Measurements from ENCODE around the gene IKZF5.

The IKZF5 gene, protein sequence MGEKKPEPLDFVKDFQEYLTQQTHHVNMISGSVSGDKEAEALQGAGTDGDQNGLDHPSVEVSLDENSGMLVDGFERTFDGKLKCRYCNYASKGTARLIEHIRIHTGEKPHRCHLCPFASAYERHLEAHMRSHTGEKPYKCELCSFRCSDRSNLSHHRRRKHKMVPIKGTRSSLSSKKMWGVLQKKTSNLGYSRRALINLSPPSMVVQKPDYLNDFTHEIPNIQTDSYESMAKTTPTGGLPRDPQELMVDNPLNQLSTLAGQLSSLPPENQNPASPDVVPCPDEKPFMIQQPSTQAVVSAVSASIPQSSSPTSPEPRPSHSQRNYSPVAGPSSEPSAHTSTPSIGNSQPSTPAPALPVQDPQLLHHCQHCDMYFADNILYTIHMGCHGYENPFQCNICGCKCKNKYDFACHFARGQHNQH
- 36.4 to 52.6 (median 41.8) reads per million in 4 donors for total RNA-seq

DNA sequence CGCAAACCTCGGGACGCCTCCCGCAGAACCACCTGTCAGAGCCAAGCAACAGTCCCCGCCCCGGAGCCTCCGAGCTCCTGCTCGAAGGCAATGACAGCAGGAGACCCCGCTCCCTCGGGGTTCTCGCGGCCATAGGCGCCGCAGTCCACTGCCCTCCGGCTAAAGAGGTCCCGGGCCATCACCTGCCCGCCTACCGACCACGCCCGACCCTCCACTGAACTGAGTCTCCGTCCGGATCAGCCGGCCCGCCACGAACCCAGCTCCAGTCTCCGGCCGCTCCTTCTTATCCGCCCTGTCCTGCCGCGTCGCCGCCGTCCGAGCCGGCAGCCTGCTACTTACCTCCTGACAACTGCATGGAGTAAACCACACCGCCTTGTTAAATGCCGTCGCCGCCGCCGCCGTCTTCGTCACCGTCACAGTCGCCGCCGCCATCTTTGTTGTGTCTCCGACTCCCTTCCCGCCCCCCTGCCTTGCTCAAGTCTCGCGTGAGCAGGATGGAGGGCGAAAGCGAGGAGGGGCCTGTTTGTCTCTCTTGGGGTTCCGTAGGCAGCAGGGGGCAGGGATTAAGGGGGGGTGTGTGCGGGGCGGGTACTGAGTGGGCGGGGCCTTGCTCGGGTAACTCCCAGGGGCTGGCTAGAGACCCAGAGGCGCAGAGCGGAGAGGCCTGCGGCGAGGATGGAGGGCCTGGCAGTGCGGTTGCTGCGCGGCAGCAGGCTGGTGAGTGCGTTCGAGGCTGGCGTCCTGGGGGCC lies at the start of gene IKZF5, which contains the start of gene ACADSB:
IKZF5 (minus strand) TSS at position 441 of the 750 bp plus-strand sequence. CDS start 10,170 bp downstream, outside the sequence.
ACADSB (plus strand) TSS at position 652 of the 750 bp plus-strand sequence; CDS start at position 676, 24 bp downstream.
- peak; percentile 93 to 97 (median 96) for DNase-seq

DNA sequence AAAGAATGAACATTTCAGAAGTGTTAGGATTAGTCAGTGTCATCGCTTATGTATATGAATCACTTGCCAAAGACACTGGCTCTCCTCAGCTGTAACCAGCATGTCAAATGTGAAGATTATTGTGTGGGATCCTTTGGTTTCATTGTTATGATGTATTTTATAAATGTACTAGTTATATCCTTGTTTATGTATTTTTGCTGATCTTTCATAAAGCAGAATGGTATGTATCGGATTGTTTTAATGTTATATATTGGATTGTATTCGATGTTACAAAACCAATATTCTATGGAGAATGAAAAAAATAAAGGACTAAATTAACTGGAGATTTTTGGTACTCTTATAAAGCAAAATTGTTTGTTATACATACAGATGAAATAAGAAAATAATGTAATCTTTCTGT lies 49.4 kb upstream of the IKZF5 start:
- DNase-seq = no peak

DNA sequence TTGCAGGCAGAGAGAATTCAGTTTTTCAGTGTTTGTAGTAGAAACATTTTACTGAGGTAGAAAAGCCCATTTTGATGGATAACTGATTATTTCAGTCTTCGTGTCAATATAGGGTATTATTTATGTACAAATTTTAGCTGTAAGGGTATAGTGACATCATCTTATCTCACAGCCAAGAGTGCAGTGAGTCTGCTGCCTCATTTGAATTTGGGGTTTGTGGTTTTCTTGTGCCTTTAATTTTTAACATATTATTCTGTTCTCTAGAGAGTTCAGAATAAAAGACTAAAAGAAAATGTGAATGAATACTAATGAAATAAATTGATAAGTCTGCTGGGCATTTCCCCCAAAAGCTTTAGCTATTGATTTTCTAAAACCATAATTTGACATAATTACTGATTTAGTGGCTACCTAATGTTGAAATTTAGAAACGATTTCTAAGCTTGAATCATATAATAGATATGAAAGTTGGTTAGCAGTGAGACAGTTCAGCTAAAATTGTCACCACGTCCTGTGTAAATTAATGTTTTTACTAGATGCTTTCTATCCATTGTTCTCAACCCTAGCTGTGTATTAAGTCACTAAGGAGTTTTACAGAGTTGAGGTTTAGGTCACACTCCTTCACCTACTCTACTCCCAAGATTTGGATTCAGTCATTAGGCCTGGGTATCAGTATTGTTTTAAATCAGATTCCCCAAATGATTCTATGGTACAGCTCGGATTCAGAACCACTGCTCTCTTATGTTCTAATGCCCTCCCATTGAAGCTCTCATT lies 37.6 kb upstream of the IKZF5 start:
- DNase-seq = no peak

DNA sequence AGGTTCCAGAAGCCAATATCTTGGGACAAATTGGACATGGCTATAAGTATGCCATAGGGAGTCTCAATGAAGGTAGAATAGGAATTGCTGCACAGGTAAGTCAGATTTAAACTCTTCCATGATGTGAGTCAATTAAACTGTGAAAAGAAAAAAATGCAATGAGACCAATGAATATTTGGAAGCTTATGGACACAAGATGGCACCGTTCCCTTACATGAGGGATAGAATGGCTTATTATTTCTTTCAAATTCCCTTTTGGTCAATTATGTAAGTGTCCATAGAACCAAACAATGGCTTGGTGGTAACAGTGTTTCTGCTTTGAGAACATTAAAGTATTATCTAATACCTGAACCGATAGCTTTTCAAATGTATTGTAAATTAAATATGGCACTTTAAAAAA lies 35.8 kb upstream of the IKZF5 start:
- no peak for DNase-seq

DNA sequence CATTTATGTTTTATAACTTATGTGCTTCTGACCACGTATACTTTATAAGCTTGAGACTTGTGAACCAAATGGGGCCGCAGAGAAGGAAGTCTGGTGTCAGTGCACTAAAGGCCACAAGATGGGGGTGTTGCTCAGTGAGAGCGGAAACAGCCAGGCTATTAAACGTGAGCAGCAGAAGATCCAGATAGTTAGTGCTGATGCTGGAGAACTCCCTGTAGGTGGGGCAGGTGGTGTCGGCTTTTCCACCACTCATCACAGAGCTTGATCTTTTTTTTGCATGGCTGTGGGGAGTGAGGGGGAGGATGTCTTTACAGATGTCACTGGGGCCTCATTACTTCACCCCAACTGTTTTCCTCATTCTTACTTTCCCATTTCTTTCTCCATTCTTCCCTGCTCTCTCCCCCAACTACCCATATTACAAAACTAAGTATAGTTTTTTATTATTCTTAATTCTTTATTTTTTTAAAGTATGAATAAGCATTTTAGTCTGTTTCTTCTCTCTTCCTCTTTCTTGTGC lies 34.9 kb upstream of the IKZF5 start:
- DNase-seq = peak in 4 of 5 donors; percentile 11 to 53 (median 33)

DNA sequence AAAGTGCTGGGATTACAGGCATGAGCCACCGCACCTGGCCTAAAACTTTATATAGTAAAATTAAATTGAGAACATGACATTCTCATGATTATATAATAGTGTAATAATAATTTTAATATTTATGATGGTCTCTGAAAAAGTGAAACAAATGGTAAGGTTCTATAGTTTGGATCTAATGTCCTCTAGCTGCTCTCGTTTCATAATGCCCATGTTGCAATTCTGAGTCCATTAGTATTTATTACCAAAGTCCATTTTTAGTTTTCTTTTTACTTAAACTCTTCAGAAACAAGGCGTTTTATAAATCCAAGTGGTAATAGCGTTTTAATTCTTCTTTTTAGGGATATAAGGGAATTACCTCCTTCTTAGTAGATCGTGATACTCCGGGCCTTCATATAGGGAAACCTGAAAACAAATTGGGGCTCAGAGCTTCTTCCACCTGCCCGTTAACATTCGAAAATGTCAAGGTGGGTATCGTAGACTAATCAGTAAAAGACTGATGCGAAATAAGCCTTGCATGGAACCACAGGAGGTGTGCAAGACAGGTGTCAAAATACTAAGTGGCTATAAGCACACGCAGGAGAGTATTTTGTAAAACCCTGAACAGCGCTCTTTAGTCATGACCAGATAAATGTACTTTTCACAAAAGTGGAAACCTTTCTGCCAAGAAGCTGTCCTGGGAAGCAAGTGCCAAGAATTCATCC lies 34.3 kb upstream of the IKZF5 start:
- DNase-seq = no peak

DNA sequence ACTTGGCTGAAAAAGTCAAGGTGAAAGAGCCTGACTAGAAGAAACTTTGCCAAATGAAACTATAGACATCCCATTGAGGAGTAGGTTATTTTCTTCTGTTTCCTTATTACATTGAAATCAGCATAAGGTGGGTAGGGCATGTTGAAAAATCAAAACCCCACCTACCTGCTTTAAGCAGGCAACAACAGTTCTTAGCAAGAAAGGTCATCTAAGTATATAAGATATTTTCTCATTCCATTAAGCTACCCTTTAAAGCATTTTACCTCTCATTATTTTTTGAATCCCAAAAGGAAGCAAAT lies 31.0 kb upstream of the IKZF5 start:
- DNase-seq = no peak

DNA sequence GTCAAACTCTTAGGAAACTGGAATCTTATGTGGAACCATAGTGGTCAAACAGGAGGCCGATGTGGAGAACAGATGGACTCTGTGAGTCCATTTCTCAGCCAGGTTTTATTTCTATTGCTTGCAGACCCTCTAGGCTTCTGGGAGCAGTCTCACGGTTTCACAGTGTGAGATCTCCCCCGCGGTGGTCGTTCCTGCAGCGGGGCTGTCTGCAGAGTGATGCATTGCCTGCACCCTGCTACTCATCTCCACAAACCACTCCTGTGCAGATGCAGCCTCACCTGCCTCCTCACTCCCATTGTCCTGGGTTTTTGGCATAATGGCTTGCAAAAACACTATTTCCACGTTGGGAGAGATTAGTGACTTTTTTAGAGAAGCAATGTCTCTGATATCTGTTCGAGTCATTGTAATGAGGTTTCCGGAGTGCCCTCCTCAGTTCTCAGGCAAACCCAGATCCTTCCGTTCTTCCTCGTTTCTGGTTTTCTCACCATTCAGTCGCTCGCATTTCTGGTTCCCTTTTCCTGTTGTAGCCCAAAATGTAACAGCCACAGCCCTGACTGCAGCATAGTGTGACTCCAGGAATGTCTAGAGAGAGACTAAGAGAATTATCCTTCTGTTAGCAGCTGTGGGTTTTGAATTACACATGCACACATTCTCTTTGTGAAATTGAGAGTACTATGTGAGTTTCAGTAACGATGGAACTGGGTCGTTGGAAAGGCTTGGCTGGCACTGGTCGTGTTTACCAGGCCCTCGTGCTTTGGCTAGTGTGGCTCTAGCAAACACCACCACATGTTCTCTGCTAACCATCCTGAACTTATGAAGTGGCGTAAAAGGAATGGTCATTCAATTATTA lies 30.4 kb upstream of the IKZF5 start:
- DNase-seq = no peak

DNA sequence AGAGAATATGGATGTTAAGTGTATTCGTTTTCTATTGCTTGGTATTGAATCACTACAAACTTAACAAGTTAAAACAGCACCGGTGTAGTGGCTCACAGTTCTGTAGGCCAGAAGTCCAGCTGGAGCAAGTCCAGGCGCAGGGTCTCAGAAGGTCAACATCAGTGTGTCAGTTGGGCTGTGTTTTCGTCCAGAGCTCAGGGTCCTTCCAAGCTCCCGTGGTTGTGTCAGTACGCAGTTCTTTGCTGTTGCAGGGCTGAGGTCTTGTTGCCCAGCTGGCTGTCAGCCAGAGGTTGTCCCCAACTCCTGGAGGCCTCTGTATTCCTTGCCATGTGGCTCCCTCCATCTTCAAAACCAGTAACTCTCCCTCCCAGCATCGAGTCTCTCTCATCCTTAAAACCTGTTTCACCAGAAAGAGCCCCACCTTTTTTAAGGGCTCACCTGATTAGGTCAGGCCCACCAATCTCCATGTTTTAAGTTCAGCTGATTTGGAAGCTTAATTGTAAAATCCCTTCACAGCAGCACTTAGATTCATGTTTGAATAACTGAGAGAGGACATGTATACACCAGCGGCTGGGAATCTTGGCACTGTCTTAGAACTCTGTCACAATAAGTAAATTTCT lies 27.0 kb upstream of the IKZF5 start:
- no peak for DNase-seq

DNA sequence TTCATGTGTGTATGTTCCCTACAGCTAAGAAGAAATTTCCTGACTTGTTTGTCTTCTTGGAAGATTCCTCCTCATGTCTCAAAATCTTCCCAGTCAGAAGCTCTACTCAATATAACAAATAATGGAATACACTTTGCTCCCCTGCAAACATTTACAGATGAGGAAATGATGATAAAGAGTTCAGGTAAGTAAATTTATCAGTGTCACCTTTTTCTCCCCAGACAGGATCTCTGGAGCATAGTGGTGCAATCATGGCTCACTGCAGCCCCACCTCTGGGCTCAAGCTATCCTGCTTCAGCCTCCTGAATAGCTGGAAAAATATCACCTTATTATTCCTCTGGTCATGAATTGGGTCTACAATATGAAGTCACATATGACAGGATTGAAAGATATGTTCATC lies 25.7 kb upstream of the IKZF5 start:
- no peak for DNase-seq

DNA sequence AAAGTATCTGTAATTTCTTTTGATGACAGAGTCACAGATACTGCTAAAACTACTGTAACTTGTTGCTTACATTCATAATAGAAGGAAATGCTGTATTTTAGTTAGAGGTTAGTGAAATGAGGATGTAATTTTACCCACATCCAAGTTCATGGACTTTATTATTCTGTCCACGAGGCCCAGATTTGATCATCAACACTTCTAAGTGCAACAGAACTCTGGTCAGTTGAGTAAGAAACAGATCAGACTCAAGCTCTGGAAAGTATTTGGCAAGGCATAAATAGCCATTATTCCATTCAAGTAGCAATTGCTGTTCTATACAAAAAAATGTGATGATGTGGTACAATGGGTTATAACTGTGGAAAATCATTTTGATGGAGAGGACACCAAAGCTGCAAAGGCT lies 22.5 kb upstream of the IKZF5 start:
- DNase-seq = no peak

DNA sequence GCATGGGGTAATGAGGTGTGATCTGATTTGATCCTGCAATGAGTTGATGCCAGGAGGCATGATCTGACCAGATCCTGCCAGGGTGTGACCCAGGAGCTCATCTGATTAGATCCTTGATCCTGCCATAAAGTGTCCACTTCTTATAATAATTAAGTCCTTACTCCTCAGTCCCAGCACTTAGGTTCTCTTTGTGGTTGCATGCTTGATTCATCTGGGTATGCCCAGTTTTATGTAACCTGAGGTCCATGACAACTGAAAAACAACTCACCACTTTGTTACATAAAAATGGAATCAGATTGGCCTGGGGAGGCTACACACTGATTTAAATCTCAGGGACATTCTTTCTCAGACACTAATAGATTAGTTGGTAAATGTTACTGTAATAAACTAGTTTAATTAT lies 19.3 kb upstream of the IKZF5 start:
- no peak for DNase-seq

DNA sequence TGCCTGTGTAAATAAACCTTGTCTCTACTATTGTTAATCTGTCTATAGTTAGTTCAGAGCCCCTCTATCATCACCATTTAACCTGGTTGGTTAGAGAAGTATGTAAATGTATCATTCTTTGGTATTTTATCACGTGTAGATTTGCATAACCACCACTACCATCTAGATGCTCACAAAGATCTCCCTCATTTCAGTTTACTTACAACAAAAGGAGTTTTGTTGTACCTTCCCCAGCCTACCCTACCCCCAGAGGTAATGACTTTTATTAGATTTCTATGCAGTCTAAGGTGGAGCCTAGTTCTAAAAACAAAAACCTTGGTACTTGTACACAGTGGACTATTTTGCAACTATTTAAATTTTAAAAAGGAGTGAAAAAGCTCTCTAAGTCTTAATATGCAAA lies 17.7 kb upstream of the IKZF5 start:
- no peak for DNase-seq

DNA sequence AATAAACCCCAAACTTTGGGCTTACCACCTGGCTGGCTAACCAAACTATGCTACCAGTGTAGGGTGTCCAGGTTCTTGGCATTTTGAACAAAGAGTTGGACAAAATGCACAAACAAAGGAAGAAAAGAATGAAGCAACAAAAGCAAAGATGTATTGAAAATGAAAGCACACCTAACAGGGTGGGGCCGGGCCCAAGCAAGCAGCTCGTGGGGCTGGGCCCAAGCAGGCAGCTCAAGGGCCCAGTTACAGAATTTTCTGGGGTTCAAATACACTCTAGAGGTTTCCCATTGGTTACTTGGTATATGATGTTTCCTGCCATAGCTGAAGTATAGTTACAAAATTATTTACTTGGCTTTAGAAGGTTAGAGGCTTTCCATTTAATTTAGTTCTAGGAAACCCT lies 15.9 kb upstream of the IKZF5 start:
- no peak for DNase-seq

DNA sequence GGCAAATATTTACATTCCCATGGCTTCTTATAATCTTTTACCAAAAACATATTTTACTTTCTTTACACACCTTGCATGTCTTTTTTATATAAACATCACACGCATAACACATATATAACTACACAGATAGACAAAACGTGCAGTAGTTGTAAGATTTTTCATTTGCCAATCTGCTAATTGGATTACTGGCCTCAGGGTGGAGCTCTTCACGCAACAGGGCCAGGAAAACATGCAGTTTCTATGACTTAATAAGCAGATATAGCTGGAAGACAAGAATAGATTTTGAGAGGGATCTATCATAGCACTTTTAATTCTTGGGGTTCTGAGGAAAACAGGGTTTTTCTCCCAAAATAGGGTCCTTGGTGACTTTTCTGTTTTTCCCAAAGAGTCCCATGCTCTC lies 12.9 kb upstream of the IKZF5 start:
- no peak for DNase-seq

DNA sequence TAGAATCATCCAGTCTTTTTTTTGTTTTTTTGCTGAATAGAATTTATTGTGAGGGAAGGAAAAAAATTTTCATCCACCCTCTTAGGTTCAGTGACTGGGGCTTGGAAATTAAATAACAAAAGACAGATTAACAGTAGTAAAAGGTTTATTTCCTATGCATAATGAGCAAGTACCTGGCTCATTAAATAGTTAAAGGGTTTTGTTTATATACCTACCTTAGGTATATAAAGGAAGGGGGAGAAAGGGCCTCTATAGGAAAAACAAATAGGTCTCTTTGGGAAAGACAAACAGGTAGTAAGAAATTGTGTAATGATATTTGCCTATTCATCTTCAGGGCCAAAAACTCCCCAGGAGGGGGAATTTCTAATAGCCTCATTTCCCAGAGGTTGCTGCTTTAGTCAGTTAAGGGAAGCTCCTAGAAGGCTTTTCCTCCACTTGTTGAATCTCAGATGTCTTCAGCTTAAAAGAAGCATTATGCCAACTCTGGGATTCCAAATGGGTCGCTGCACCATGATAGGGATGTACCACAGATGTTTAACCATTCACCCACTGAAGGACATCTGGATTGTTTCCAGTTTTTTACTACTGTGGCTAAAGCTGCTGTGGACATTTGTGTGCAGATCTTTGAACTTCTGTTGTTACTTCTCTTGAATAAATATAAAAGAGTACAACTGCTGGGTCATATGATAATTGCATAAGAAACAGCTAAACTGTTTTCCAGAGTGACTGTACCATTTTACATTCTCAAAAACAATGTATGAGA lies 11.5 kb upstream of the IKZF5 start:
- DNase-seq = no peak

DNA sequence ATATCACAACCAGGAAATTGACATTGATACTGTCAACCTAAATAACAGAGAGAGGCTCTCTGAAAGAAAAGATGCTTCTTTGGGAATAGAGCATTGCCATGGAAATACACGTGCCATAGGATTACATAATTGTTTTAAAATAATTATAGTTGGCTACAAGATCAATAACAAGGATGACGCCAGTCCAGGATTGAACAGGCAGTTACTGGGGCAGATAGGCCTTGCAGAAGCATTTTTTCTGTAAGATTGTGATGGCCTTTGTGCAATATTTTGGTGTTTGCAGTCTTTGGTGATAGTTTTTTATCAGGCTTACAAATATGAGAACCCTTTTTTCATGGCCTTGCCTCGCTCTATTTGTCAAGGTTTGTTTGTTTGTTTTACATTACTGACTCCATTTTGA lies 10.7 kb upstream of the IKZF5 start:
- no peak for DNase-seq

DNA sequence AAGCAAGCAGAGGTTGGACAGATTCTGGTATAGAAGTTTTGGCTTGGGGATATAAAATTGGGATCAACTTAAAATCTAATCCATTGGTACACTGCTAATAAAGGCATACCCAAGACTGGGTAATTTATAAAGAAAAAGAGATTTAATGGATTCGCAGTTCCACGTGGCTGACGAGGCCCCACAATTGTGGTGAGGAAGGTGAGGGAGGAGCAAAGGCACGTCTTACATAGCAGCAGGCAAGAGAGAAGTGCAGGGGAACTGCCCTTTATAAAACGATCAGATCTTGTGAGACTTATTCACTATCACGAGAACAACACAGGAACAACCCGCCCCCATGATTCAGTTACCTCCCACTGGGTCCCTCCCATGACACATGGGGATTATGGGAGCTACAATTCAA lies 9.9 kb upstream of the IKZF5 start:
- no peak for DNase-seq

DNA sequence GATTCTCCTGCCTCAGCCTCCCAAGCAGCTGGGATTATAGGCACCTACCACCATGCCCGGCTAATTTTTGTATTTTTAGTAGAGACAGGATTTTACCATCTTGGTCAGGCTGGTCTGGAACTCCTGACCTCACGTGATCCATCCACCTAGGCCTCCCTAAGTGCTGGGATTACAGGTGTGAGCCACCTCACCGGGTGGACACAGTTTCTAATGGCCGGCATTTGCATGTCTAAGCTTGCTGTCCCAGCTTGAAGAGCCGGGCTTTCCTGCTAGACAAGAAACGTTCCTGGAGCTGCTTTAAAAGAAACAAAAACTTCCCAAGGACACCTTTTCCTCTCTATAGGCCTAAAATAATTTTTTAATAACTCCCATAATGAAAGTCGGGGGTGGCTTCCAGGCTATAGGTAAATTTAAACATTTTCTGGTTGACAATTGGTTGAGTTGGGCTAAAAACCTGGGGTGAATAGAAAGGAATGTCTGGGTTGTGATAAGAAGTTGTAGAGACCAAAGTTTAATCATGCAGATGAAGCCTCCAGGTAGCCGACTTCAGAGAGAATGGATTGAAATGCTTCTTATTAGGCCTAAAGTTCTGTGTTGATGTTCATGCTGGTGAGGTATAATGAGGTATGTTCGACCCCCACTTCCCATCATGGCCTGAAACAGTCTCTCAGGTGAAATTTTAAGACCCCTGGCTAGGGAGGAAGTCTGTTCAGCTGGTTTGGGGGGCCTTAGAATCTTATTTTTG lies 9.0 kb upstream of the IKZF5 start:
- DNase-seq = no peak

DNA sequence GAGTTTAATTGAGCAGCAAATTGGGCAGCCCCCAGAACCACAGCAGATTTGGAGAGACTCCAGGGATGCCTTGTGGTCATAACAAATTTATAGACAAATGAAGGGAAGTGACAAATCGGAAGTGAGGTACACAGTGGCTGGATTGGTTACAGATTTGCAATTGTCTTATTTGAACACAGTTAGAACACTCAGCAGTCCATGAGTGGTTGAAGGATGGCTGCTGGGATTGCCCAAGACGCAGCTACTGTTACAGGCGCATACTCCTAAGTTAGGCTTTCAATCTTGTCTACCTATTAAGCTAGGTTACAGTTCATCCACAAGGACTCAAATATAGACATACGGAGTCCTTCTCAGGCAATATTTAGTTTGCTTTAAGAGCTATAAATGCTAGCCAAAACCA lies 7.6 kb upstream of the IKZF5 start:
- DNase-seq = no peak

Data from T-helper 1 cell (primary cell).